Measurements from ENCODE around the gene MUC20. TPM values are rescaled to one million over a fixed set of nuclear protein-coding genes. Genes with fewer than 3 reads are reported as not detected.

The MUC20 gene
- total RNA-seq, 1 experiment from 2014 or later, result 176 TPM

DNA sequence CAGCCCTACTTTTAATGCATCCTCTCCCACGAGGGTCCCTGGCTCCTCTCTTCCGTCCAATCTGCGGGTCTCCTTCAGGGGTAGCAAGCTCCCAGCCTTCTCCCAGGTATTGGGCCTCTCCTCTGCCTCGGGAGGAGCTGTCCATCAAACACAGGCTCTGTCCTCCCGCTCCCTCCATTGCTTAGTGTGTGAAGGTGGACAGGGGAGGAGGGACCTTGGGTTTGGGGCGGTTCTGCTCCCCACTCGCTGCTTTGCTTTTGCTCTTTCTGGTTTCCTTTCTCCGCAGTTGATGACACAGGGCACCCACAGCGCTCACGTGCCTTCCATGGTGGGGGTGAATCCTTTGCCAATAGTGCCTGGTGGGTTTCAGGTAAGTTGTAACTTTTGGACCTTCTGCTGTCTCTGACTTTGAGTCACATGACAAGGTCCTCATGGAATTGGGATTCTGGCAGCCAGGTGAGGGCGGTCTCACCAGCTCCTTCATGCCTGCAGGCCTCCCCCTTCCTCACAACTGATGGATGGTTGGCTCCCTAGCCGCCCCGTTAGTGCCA, 18.9 kb downstream of the MUC20 start:
- no peak overlapping the region for H3K4me3 ChIP-seq
- H3K4me1 ChIP-seq (replicated peaks; ENCODE audit: insufficient read depth), result no peaks in the 10 kb centered on the region
- H4K20me1 ChIP-seq (ENCODE audit: insufficient read depth), result no peaks in the 10 kb centered on the region
- intact Hi-C loops (cut with micrococcal nuclease; ENCODE audit: unreplicated experiment), result no loop called here
- POLR2A ChIA-PET (ENCODE audit: unreplicated experiment), result no interaction called here
- no peak for TF ChIP-seq EZH2 (IDR thresholded peaks at IDR 0.05; ENCODE audit: low read depth)
- TF ChIP-seq, protein P1, sequence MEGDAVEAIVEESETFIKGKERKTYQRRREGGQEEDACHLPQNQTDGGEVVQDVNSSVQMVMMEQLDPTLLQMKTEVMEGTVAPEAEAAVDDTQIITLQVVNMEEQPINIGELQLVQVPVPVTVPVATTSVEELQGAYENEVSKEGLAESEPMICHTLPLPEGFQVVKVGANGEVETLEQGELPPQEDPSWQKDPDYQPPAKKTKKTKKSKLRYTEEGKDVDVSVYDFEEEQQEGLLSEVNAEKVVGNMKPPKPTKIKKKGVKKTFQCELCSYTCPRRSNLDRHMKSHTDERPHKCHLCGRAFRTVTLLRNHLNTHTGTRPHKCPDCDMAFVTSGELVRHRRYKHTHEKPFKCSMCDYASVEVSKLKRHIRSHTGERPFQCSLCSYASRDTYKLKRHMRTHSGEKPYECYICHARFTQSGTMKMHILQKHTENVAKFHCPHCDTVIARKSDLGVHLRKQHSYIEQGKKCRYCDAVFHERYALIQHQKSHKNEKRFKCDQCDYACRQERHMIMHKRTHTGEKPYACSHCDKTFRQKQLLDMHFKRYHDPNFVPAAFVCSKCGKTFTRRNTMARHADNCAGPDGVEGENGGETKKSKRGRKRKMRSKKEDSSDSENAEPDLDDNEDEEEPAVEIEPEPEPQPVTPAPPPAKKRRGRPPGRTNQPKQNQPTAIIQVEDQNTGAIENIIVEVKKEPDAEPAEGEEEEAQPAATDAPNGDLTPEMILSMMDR (conservative IDR thresholded peaks at IDR 0.05), result no peak
- H3K27me3 ChIP-seq (ENCODE audit: insufficient read depth, low read depth), result no peaks in the 10 kb centered on the region
- no peak overlapping the region for H2AFZ ChIP-seq
- no peak overlapping the region for H3K4me2 ChIP-seq
- H3K79me2 ChIP-seq (ENCODE audit: low read depth), result no peaks in the 10 kb centered on the region
- no TSS peak for BruUV-seq (replicated peaks)
- H3F3A ChIP-seq (ENCODE audit: insufficient read depth, low read depth), result no peaks in the 10 kb centered on the region; the same call in 1 of the 2 replicates
- H3K27ac ChIP-seq, result no peak overlapping the region
- CTCF ChIA-PET, result no interaction called here
- no peaks in the 10 kb centered on the region for H3K9me3 ChIP-seq (ENCODE audit: insufficient read depth, low read depth)
- no peak for DNase-seq
- no peaks in the 10 kb centered on the region for H3K9me2 ChIP-seq (ENCODE audit: insufficient read depth)
- H3K36me3 ChIP-seq (ENCODE audit: low read depth), result no peaks in the 10 kb centered on the region

DNA sequence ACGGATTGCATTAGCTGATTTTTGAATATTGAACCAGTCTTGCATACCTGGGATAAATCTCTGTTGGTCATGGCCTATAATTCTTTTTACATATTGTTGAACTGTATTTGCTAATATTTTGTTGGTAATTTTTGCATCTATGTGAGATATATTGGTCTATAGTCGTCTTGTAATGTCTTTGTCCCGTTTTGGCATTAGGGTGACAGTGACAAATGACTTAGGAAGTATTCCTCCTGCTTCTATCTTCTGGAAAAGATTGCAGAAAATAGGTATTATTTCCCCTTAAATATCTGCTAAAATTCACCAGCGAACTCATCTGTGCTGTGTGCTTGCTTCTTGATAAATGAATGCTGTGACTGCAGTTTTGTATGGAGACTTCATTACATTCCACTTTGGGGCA, 23.7 kb downstream of the MUC20 start:
- TF ChIP-seq, protein P1 (conservative IDR thresholded peaks at IDR 0.05), result no peak
- no peak for TF ChIP-seq EZH2 (IDR thresholded peaks at IDR 0.05; ENCODE audit: low read depth)
- H3K9me3 ChIP-seq (ENCODE audit: insufficient read depth, low read depth), result no peaks in the 10 kb centered on the region
- H3K27me3 ChIP-seq (ENCODE audit: insufficient read depth, low read depth), result no peaks in the 10 kb centered on the region
- H3K79me2 ChIP-seq (ENCODE audit: low read depth), result no peaks in the 10 kb centered on the region
- H3K4me3 ChIP-seq, result no peak overlapping the region
- H2AFZ ChIP-seq, result no peak overlapping the region
- H3K36me3 ChIP-seq (ENCODE audit: low read depth), result no peaks in the 10 kb centered on the region
- BruUV-seq (replicated peaks), result no TSS peak
- no peaks in the 10 kb centered on the region for H4K20me1 ChIP-seq (ENCODE audit: insufficient read depth)
- H3F3A ChIP-seq (ENCODE audit: insufficient read depth, low read depth), result peaks cover 27% of the 10 kb centered on the region; the same call in 1 of the 2 replicates
- ChIA-PET POLR2A (ENCODE audit: unreplicated experiment) (no interaction called here), CTCF (no interaction called here)
- no peaks in the 10 kb centered on the region for H3K9me2 ChIP-seq (ENCODE audit: insufficient read depth)
- no peak for DNase-seq
- intact Hi-C loops (cut with micrococcal nuclease; ENCODE audit: unreplicated experiment), result loop anchor here (1.0 kb wide), 1 partner anchor 14 kb away; no protein-coding TSS in a partner anchor
- H3K4me2 ChIP-seq, result no peak overlapping the region
- no peak overlapping the region for H3K27ac ChIP-seq
- peaks cover 5% of the 10 kb centered on the region; the same call in 1 of the 2 replicates for H3K4me1 ChIP-seq (replicated peaks; ENCODE audit: insufficient read depth)

DNA sequence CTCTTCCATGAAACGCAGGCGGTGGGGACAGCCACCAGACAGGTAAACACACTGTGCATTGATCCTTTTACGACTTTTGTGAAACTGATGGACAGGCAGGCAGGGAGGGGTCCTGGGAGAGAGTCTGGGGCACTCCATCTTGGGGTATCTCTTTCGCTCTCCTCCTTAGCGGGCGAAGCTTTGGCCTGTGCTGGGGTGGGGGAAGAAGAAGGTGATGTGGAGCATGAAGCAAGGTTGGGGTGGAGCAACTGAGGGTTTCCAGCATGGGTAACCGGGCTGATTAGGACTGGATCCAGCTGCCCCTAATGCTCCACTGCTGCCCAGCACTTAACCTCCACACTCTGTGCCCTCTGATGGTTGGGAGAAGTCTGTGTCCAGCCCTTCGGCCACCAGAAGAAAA, 25.6 kb downstream of the MUC20 start:
- no peak for DNase-seq
- H3K79me2 ChIP-seq (ENCODE audit: low read depth), result no peaks in the 10 kb centered on the region
- H3K36me3 ChIP-seq (ENCODE audit: low read depth), result no peaks in the 10 kb centered on the region
- no peak overlapping the region for H3K27ac ChIP-seq
- H3K27me3 ChIP-seq (ENCODE audit: insufficient read depth, low read depth), result no peaks in the 10 kb centered on the region
- no peak overlapping the region for H3K4me2 ChIP-seq
- ChIA-PET POLR2A (ENCODE audit: unreplicated experiment) (no interaction called here), CTCF (interaction anchor here (0.6 kb wide), 1 partner anchor 1891 kb away, joined by 3 read pairs; no protein-coding TSS in a partner anchor)
- intact Hi-C loops (cut with micrococcal nuclease; ENCODE audit: unreplicated experiment), result no loop called here
- peaks cover 5% of the 10 kb centered on the region; the same call in 1 of the 2 replicates for H3K4me1 ChIP-seq (replicated peaks; ENCODE audit: insufficient read depth)
- H3K4me3 ChIP-seq, result no peak overlapping the region
- H3K9me3 ChIP-seq (ENCODE audit: insufficient read depth, low read depth), result no peaks in the 10 kb centered on the region
- no peaks in the 10 kb centered on the region for H4K20me1 ChIP-seq (ENCODE audit: insufficient read depth)
- peaks cover 27% of the 10 kb centered on the region; the same call in 1 of the 2 replicates for H3F3A ChIP-seq (ENCODE audit: insufficient read depth, low read depth)
- H2AFZ ChIP-seq, result no peak overlapping the region
- no peak for TF ChIP-seq EZH2 (IDR thresholded peaks at IDR 0.05; ENCODE audit: low read depth)
- TF ChIP-seq, protein P1 (conservative IDR thresholded peaks at IDR 0.05), result no peak
- no TSS peak for BruUV-seq (replicated peaks)
- no peaks in the 10 kb centered on the region for H3K9me2 ChIP-seq (ENCODE audit: insufficient read depth)
